ENCODE measurements around the gene ZFAND2B.

- TF ChIP-seq CTCF (IDR thresholded peaks at IDR 0.05; ENCODE audit: poor library complexity, severe bottlenecking) (no peak), POLR2AphosphoS5 (IDR thresholded peaks at IDR 0.05) (no peak), EZH2 (IDR thresholded peaks at IDR 0.05; ENCODE audit: borderline replicate concordance, insufficient read depth, low read length, poor library complexity, severe bottlenecking) (no peak), SMC3 (conservative IDR thresholded peaks at IDR 0.05; ENCODE audit: poor library complexity) (no peak), RAD21 (conservative IDR thresholded peaks at IDR 0.05) (no peak), TAF1 (IDR thresholded peaks at IDR 0.05; ENCODE audit: low read depth) (no peak), REST (IDR thresholded peaks at IDR 0.05; ENCODE audit: borderline replicate concordance) (no peak), EP300 (conservative IDR thresholded peaks at IDR 0.05; ENCODE audit: poor library complexity, severe bottlenecking) (no peak), MXI1 (conservative IDR thresholded peaks at IDR 0.05; ENCODE audit: poor library complexity, severe bottlenecking) (no peak)
Measured at GRCh38 chr2:219184121-219184520, 22.5 kb upstream of the ZFAND2B start.
